Neural cell (in vitro differentiated cells): ENCODE results near the gene MN1. TPM values are rescaled to one million over a fixed set of nuclear protein-coding genes. Genes with fewer than 3 reads are reported as not detected.

Experiments
- H2AFZ ChIP-seq: fragments of 200-600, 300-800 bp; sonication (generic), shearing (Covaris generic); 2 replicates; pipeline ENCODE4 v1.6.0; 2014; ENCODE audit warnings: low read depth, mild to moderate bottlenecking, antibody characterized with exemption, low read length, moderate library complexity
- H3F3A ChIP-seq: fragments of 200-600 bp; shearing (Covaris generic); 2 replicates; pipeline ENCODE4 v1.6.1; 2016; ENCODE audit warnings: mild to moderate bottlenecking, moderate library complexity, mixed read lengths, antibody characterized with exemption, low read length; ENCODE audit not compliant: insufficient read depth, poor library complexity, severe bottlenecking
- H3K27ac ChIP-seq: fragments of 200-600, 300-800 bp; sonication (generic), shearing (Covaris generic); 2 replicates; pipeline ENCODE4 v1.5.1; 2014; ENCODE audit warnings: mild to moderate bottlenecking, low read length, moderate library complexity
- H3K27me3 ChIP-seq: fragments of 300-800, 200-600 bp; sonication (generic), shearing (Covaris generic); 2 replicates; pipeline ENCODE4 v1.6.0; 2014; ENCODE audit warnings: mild to moderate bottlenecking, low read depth, low read length, moderate library complexity; ENCODE audit not compliant: insufficient read depth
- H3K36me3 ChIP-seq: fragments of 300-800, 200-600 bp; sonication (generic), shearing (Covaris generic); 2 replicates; pipeline ENCODE4 v1.5.1; 2014; ENCODE audit warnings: mild to moderate bottlenecking, antibody characterized with exemption, low read length, moderate library complexity; ENCODE audit not compliant: insufficient read depth
- H3K4me2 ChIP-seq: fragments of 300-800, 200-600 bp; sonication (generic), shearing (Covaris generic); 2 replicates; pipeline ENCODE4 v1.6.0; 2014; ENCODE audit warnings: mild to moderate bottlenecking, low read length
- H3K4me3 ChIP-seq: fragments of 300-800, 200-600 bp; sonication (generic), shearing (Covaris generic); 2 replicates; pipeline ENCODE4 v1.5.1; 2014; ENCODE audit warnings: mild to moderate bottlenecking, low read length, moderate library complexity
- H3K79me2 ChIP-seq: fragments of 200-600 bp; shearing (Covaris generic); replicated peaks from 2 replicates; pipeline ENCODE4 v1.6.0; 2014; ENCODE audit warnings: mild to moderate bottlenecking, low read length, moderate library complexity; ENCODE audit not compliant: insufficient read depth
- H3K9ac ChIP-seq: fragments of 300-800, 200-600 bp; sonication (generic), shearing (Covaris generic); 2 replicates; pipeline ENCODE4 v1.6.1; 2016; ENCODE audit warnings: mild to moderate bottlenecking, low read length, mixed read lengths
- H3K9me2 ChIP-seq: fragments of 200-600 bp; shearing (Covaris generic); 2 replicates; pipeline ENCODE4 v1.6.1; 2016; ENCODE audit warnings: mild to moderate bottlenecking, low read length, mixed read lengths; ENCODE audit not compliant: insufficient read depth
- H3K9me3 ChIP-seq: fragments of 200-600, 300-800 bp; sonication (generic), shearing (Covaris generic); 2 replicates; pipeline ENCODE4 v1.6.1; 2016; ENCODE audit warnings: mild to moderate bottlenecking, mixed run types, low read length, moderate library complexity, mixed read lengths
- H4K20me1 ChIP-seq: fragments of 200-600 bp; shearing (Covaris generic); 2 replicates; pipeline ENCODE4 v1.6.1; 2016; ENCODE audit warnings: mild to moderate bottlenecking, mixed run types; ENCODE audit not compliant: insufficient read depth
- EP300 ChIP-seq: fragments of 450-650 bp; conservative IDR thresholded peaks from 2 replicates; pipeline ENCODE4 v1.6.1; 2014; ENCODE audit warnings: antibody characterized with exemption, mild to moderate bottlenecking, moderate library complexity; ENCODE audit not compliant: poor library complexity, severe bottlenecking
- EZH2 ChIP-seq: fragments of 200-600, 300-800 bp; shearing (Covaris generic), sonication (generic); IDR thresholded peaks from 2 replicates; pipeline ENCODE4 v1.6.1; 2014; ENCODE audit warnings: antibody characterized with exemption, low read length, borderline replicate concordance, mild to moderate bottlenecking; ENCODE audit not compliant: insufficient read depth, poor library complexity, severe bottlenecking
- MXI1 ChIP-seq: fragments of 450-650 bp; conservative IDR thresholded peaks from 2 replicates; pipeline ENCODE4 v1.6.1; 2014; ENCODE audit warnings: antibody characterized with exemption, mild to moderate bottlenecking; ENCODE audit not compliant: poor library complexity, severe bottlenecking
- POLR2AphosphoS5 ChIP-seq: IDR thresholded peaks from 2 replicates; pipeline ENCODE4 v1.6.1; 2012
- RAD21 ChIP-seq: fragments of 450-650 bp; conservative IDR thresholded peaks from 2 replicates; pipeline ENCODE4 v1.6.1; 2014; ENCODE audit warnings: antibody characterized with exemption, mild to moderate bottlenecking, moderate library complexity
- SMC3 ChIP-seq: fragments of 450-650 bp; conservative IDR thresholded peaks from 2 replicates; pipeline ENCODE4 v1.6.1; 2014; ENCODE audit warnings: antibody characterized with exemption, mild to moderate bottlenecking, moderate library complexity; ENCODE audit not compliant: poor library complexity
- TAF1 ChIP-seq: IDR thresholded peaks from 2 replicates; pipeline ENCODE4 v1.6.1; 2012; ENCODE audit warnings: low read depth
- polyA plus RNA-seq: library from polyadenylated mRNA; depleted of rRNA; stranded (reverse); fragments of >200 nt; gene quantifications from 2 replicates; pipeline ENCODE4 v1.2.3, GENCODE V29; 2014
- TF ChIP-seq, protein P1 (sequence below): IDR thresholded peaks from 2 replicates; pipeline ENCODE4 v1.6.1; 2012; ENCODE audit warnings: borderline replicate concordance
- TF ChIP-seq, protein P2 (sequence below): fragments of 450-650 bp; IDR thresholded peaks from 2 replicates; pipeline ENCODE4 v1.5.1; 2014; ENCODE audit warnings: antibody characterized with exemption, mild to moderate bottlenecking, moderate library complexity; ENCODE audit not compliant: poor library complexity, severe bottlenecking

The MN1 gene
- polyA plus RNA-seq, 1 donor from 2014 or later, result 7.3 TPM

DNA sequence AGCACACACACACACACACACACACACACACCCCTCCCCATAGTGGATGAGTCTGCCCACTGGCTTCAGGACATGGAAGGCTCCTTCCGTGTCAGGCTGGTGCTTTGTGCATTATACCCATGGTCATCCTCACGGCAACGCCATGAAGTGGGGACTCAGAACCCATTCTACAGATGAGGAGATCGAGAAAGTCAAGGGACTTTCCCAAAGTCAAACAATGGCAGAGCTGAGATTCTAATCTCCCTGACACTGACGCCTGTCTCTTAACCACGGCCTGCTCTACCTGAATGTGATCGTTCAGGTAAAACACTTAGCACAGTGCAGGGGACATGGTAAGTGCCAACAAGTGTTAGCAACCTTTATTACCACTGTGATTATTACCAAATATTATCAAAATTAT lies 4.3 kb upstream of the MN1 start:
- no peaks in the 10 kb centered on the region for H3F3A ChIP-seq
- H3K9me3 ChIP-seq, result no peaks in the 10 kb centered on the region

DNA sequence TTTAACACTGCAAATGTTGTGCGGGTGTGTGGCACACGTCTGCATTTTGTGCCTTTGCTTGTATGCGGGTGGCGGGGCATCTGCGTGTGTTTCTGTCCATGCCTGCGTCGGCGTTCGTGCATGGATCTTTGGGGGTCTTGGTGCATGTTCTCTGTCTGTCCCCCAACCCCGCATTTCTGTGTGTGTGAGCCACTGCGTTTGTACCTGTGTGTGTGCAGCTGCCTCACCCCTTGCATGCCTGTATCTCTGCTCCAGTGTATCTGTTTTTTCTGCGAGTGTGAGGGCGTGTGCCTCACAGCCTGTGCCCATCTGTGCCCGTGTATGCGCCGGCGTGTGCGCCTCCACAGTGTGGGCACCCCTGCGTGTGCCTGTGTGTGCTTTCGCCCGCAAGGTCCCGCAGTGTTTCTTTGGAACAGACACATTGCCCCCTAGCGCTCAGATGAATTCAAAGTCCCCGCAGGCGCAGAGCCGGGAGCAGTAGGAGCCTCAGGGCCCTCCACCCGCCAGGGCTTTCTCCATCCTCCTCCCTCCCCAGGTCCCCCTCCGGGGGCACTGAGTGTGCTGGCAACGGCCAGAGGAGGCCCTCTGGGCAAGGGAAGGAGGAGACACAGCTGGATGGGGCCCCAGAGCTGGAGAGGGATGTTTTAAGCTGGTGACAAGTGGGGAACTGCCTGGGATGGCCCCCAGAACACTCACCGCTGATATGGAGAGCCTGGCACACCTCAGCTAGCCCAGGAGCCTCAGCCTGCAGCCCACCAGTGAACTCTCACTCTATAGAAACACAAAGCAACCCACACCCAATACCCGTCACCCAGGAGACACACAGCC lies 3.1 kb upstream of the MN1 start:
- H3F3A ChIP-seq, result no peaks in the 10 kb centered on the region
- H3K9me3 ChIP-seq, result no peaks in the 10 kb centered on the region
- TF ChIP-seq, protein P1, sequence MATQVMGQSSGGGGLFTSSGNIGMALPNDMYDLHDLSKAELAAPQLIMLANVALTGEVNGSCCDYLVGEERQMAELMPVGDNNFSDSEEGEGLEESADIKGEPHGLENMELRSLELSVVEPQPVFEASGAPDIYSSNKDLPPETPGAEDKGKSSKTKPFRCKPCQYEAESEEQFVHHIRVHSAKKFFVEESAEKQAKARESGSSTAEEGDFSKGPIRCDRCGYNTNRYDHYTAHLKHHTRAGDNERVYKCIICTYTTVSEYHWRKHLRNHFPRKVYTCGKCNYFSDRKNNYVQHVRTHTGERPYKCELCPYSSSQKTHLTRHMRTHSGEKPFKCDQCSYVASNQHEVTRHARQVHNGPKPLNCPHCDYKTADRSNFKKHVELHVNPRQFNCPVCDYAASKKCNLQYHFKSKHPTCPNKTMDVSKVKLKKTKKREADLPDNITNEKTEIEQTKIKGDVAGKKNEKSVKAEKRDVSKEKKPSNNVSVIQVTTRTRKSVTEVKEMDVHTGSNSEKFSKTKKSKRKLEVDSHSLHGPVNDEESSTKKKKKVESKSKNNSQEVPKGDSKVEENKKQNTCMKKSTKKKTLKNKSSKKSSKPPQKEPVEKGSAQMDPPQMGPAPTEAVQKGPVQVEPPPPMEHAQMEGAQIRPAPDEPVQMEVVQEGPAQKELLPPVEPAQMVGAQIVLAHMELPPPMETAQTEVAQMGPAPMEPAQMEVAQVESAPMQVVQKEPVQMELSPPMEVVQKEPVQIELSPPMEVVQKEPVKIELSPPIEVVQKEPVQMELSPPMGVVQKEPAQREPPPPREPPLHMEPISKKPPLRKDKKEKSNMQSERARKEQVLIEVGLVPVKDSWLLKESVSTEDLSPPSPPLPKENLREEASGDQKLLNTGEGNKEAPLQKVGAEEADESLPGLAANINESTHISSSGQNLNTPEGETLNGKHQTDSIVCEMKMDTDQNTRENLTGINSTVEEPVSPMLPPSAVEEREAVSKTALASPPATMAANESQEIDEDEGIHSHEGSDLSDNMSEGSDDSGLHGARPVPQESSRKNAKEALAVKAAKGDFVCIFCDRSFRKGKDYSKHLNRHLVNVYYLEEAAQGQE, result no peak
- TF ChIP-seq TAF1 (no peak), MXI1 (no peak), RAD21 (peak; percentile 79), SMC3 (peak; percentile 79), EP300 (no peak), EZH2 (no peak), POLR2AphosphoS5 (no peak)
- TF ChIP-seq, protein P2, sequence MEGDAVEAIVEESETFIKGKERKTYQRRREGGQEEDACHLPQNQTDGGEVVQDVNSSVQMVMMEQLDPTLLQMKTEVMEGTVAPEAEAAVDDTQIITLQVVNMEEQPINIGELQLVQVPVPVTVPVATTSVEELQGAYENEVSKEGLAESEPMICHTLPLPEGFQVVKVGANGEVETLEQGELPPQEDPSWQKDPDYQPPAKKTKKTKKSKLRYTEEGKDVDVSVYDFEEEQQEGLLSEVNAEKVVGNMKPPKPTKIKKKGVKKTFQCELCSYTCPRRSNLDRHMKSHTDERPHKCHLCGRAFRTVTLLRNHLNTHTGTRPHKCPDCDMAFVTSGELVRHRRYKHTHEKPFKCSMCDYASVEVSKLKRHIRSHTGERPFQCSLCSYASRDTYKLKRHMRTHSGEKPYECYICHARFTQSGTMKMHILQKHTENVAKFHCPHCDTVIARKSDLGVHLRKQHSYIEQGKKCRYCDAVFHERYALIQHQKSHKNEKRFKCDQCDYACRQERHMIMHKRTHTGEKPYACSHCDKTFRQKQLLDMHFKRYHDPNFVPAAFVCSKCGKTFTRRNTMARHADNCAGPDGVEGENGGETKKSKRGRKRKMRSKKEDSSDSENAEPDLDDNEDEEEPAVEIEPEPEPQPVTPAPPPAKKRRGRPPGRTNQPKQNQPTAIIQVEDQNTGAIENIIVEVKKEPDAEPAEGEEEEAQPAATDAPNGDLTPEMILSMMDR, result peak; percentile 78
- no peaks in the 10 kb centered on the region for H3K9me2 ChIP-seq
- H3K27me3 ChIP-seq, result no peaks in the 10 kb centered on the region
- no peak overlapping the region for H3K27ac ChIP-seq
- no peak overlapping the region for H3K4me3 ChIP-seq
- H3K4me2 ChIP-seq, result no peak overlapping the region
- peak overlapping the region; percentile 26 for H3K9ac ChIP-seq
- no peaks in the 10 kb centered on the region for H4K20me1 ChIP-seq
- no peaks in the 10 kb centered on the region for H3K36me3 ChIP-seq
- peaks cover 12% of the 10 kb centered on the region for H3K79me2 ChIP-seq
- no peak overlapping the region for H2AFZ ChIP-seq

More for the DNA sequence above, 4.3 kb upstream of the MN1 start:
- H3K9ac ChIP-seq, result no peak overlapping the region
- no peak for TF ChIP-seq MXI1
- no peak for TF ChIP-seq EP300
- no peak for TF ChIP-seq TAF1
- TF ChIP-seq, protein P2, result no peak
- TF ChIP-seq POLR2AphosphoS5, result no peak
- no peak for TF ChIP-seq SMC3
- no peak for TF ChIP-seq EZH2
- TF ChIP-seq RAD21, result no peak
- TF ChIP-seq, protein P1, result no peak
- H2AFZ ChIP-seq, result no peak overlapping the region
- H3K9me2 ChIP-seq, result no peaks in the 10 kb centered on the region
- peaks cover under 1% of the 10 kb centered on the region for H3K79me2 ChIP-seq
- H3K4me2 ChIP-seq, result no peak overlapping the region
- no peak overlapping the region for H3K27ac ChIP-seq
- no peaks in the 10 kb centered on the region for H4K20me1 ChIP-seq
- H3K4me3 ChIP-seq, result no peak overlapping the region
- no peaks in the 10 kb centered on the region for H3K36me3 ChIP-seq
- no peaks in the 10 kb centered on the region for H3K27me3 ChIP-seq
